HCT116 (cell line): ENCODE results near the gene DCP1B. TPM values are rescaled to one million over a fixed set of nuclear protein-coding genes. Genes with fewer than 3 reads are reported as not detected.

ENCODE experiments used
- ATAC-seq: fragments of 200-7000 bp; cut with Tn5 transposase; 2 replicates; pipeline ENCODE4 v1.9.1; 2020; ENCODE audit warnings: mild to moderate bottlenecking, moderate library complexity
- BruUV-seq: library from RNA; stranded (reverse); fragments of 400-500 nt; replicated peaks from 2 replicates; lab custom pipeline; 2021; lab: Mats Ljungman, UMichigan
- CTCF ChIA-PET: fragments of 300-600 bp; sonication (Branson Sonifier 250); formaldehyde crosslinking; loops from one replicate; lab custom pipeline; 2021; ENCODE audit warnings: antibody characterized with exemption; lab: Charles Lee
- POLR2A ChIA-PET: fragments of 300-600, 350-600 bp; sonication (Branson Sonifier 250); formaldehyde crosslinking; loops from one replicate; lab custom pipeline; 2021; ENCODE audit warnings: antibody characterized with exemption; lab: Charles Lee
- RAD21 ChIA-PET, 2 experiments: fragments of 300-600 bp; sonication (Branson Sonifier 250); formaldehyde crosslinking; loops; one replicate each; lab custom pipeline; 2023; ENCODE audit warnings: low total read pairs in 2 of 2; ENCODE audit not compliant: uncharacterized antibody in 2 of 2, unreplicated experiment in 2 of 2, low non-redundant PET in 1 of 2; lab: Charles Lee
- DNase-seq: peaks from one replicate; pipeline ENCODE4 v3.0.0-alpha.2; 2010; ENCODE audit warnings: low read depth, low spot score
- H2AFZ ChIP-seq: fragments of 200-600 bp; shearing (Covaris generic), sonication (generic); 2 replicates; pipeline ENCODE4 v1.6.1; 2017; ENCODE audit warnings: low read depth, mixed run types, mixed read lengths, antibody characterized with exemption, low read length; ENCODE audit not compliant: poor library complexity, severe bottlenecking
- H3K27ac ChIP-seq: 2 replicates; pipeline ENCODE4 v1.5.1; 2012; ENCODE audit warnings: low read depth, low read length
- H3K27me3 ChIP-seq: fragments of 200-600 bp; sonication (generic); 2 replicates; pipeline ENCODE4 v1.6.1; 2016; ENCODE audit warnings: mixed run types, low read length, mixed read lengths; ENCODE audit not compliant: insufficient read depth
- H3K36me3 ChIP-seq, 2 experiments: fragments of 200-500 bp in 1 of 2; fragments of 200-600 bp in 1 of 2; sonication (Bioruptor generic) in 1 of 2; sonication (generic) in 1 of 2; 2 replicates each; pipeline versions ENCODE4 v1.5.1 to v1.6.1; 2014 to 2016; ENCODE audit warnings: low read length in 2 of 2, inconsistent platforms in 1 of 2, mixed read lengths in 1 of 2, mixed run types in 1 of 2; ENCODE audit not compliant: insufficient read depth in 2 of 2, control insufficient read depth in 1 of 2
- H3K4me1 ChIP-seq, 2 experiments: fragments of 200-600 bp in 1 of 2; sonication (generic) in 1 of 2; 2 replicates each; pipeline versions ENCODE4 v1.5.1 to v1.6.1; 2012 to 2017; ENCODE audit warnings: low read length in 2 of 2, inconsistent platforms in 1 of 2, mild to moderate bottlenecking in 1 of 2, mixed read lengths in 1 of 2, mixed run types in 1 of 2, moderate library complexity in 1 of 2; ENCODE audit not compliant: insufficient read depth in 2 of 2, control insufficient read depth in 1 of 2
- H3K4me2 ChIP-seq: fragments of 200-600 bp; sonication (generic); 2 replicates; pipeline ENCODE4 v1.6.1; 2017; ENCODE audit warnings: mixed run types, low read length, mixed read lengths
- H3K4me3 ChIP-seq, 2 experiments: fragments of 200-600 bp in 1 of 2; sonication (generic) in 1 of 2; replicated peaks in 1 of 2; 2 replicates each; pipeline ENCODE4 v1.5.1; 2011 to 2016; ENCODE audit warnings: low read length in 2 of 2, control low read depth in 1 of 2, low read depth in 1 of 2, mild to moderate bottlenecking in 1 of 2, mixed read lengths in 1 of 2, mixed run types in 1 of 2
- H3K79me2 ChIP-seq: fragments of 200-600 bp; sonication (generic); 2 replicates; pipeline ENCODE4 v1.6.1; 2017; ENCODE audit warnings: mild to moderate bottlenecking, mixed run types, low read length, moderate library complexity, mixed read lengths; ENCODE audit not compliant: insufficient read depth
- H3K9ac ChIP-seq: fragments of 200-600 bp; sonication (generic); 2 replicates; pipeline ENCODE4 v1.6.1; 2016; ENCODE audit warnings: low read length, mixed read lengths
- H3K9me2 ChIP-seq: fragments of 200-600 bp; sonication (generic), shearing (Covaris generic); 2 replicates; pipeline ENCODE4 v1.6.1; 2017; ENCODE audit warnings: mixed run types, mild to moderate bottlenecking, moderate library complexity; ENCODE audit not compliant: insufficient read depth
- H3K9me3 ChIP-seq, 2 experiments: fragments of 200-500 bp in 1 of 2; fragments of 200-600 bp in 1 of 2; sonication (Bioruptor generic) in 1 of 2; sonication (generic) in 1 of 2; 2 replicates each; pipeline ENCODE4 v1.6.1; 2014 to 2017; ENCODE audit warnings: low read length in 2 of 2, mixed read lengths in 2 of 2, inconsistent platforms in 1 of 2, low read depth in 1 of 2, mild to moderate bottlenecking in 1 of 2, mixed run types in 1 of 2, moderate library complexity in 1 of 2; ENCODE audit not compliant: control insufficient read depth in 1 of 2, insufficient read depth in 1 of 2
- H4K20me1 ChIP-seq: fragments of 200-600 bp; sonication (generic), shearing (Covaris generic); 2 replicates; pipeline ENCODE4 v1.6.1; 2017; ENCODE audit warnings: mixed run types, mild to moderate bottlenecking, moderate library complexity; ENCODE audit not compliant: insufficient read depth
- CBX3 ChIP-seq: IDR thresholded peaks from 2 replicates; pipeline ENCODE4 v1.6.1; 2012; ENCODE audit warnings: low read depth
- CTCF ChIP-seq, 3 experiments: fragments of 200-600 bp in 1 of 3; sonication (generic) in 1 of 3; IDR thresholded peaks in 2 of 3; conservative IDR thresholded peaks in 1 of 3; 2 replicates each; pipeline ENCODE4 v1.5.1; 2012 to 2017; ENCODE audit warnings: low read depth in 2 of 3, low read length in 2 of 3, antibody characterized with exemption in 1 of 3, borderline replicate concordance in 1 of 3, control low read depth in 1 of 3, mild to moderate bottlenecking in 1 of 3, mixed read lengths in 1 of 3, mixed run types in 1 of 3, moderate library complexity in 1 of 3; ENCODE audit not compliant: insufficient read depth in 1 of 3
- EGR1 ChIP-seq: IDR thresholded peaks from 2 replicates; pipeline ENCODE4 v1.6.1; 2012; ENCODE audit warnings: low read depth
- EZH2 ChIP-seq: fragments of 200-600 bp; sonication (generic); IDR thresholded peaks from 2 replicates; pipeline ENCODE4 v1.6.1; 2017; ENCODE audit warnings: antibody characterized with exemption, mixed run types
- EZH2phosphoT487 ChIP-seq: fragments of 200-600 bp; IDR thresholded peaks from 2 replicates; pipeline ENCODE4 v1.6.1; 2018; ENCODE audit warnings: antibody characterized with exemption, borderline replicate concordance
- MAX ChIP-seq: IDR thresholded peaks from 2 replicates; pipeline ENCODE4 v1.6.1; 2012
- POLR2A ChIP-seq: IDR thresholded peaks from 2 replicates; pipeline ENCODE4 v1.7.0; 2011; ENCODE audit warnings: borderline replicate concordance; ENCODE audit not compliant: insufficient read depth, insufficient read length; ENCODE audit errors: extremely low read depth
- SIN3A ChIP-seq: IDR thresholded peaks from 2 replicates; pipeline ENCODE4 v1.6.1; 2012; ENCODE audit warnings: low read depth
- SP1 ChIP-seq: IDR thresholded peaks from 2 replicates; pipeline ENCODE4 v1.6.1; 2012; ENCODE audit warnings: low read depth
- TCF7L2 ChIP-seq: IDR thresholded peaks from 2 replicates; pipeline ENCODE4 v1.7.0; 2011; ENCODE audit warnings: borderline replicate concordance, inconsistent platforms; ENCODE audit not compliant: insufficient read depth, insufficient read length; ENCODE audit errors: extremely low read depth
- ZBTB33 ChIP-seq: IDR thresholded peaks from 2 replicates; pipeline ENCODE4 v1.6.1; 2011; ENCODE audit warnings: mild to moderate bottlenecking, low read length, moderate library complexity; ENCODE audit not compliant: insufficient replicate concordance; ENCODE audit errors: extremely low read depth
- ZFX ChIP-seq: fragments of 450-650 bp; IDR thresholded peaks from 2 replicates; pipeline ENCODE4 v1.6.1; 2017
- intact Hi-C: fragments of 100-400 bp; cut with micrococcal nuclease; formaldehyde crosslinking; loops from 2 replicates; pipeline ENCODE4 v1.10.0; 2022
- total RNA-seq: library from RNA; stranded (reverse); gene quantifications from one replicate; pipeline ENCODE4 v1.2.1, GENCODE V29; 2021; ENCODE audit not compliant: unreplicated experiment
- TF ChIP-seq, protein P1 (sequence below): IDR thresholded peaks from 2 replicates; pipeline ENCODE4 v1.6.1; 2012; ENCODE audit warnings: low read depth

DCP1B gene
- total RNA-seq, 1 experiment from 2014 or later, result 13.8 TPM

DNA sequence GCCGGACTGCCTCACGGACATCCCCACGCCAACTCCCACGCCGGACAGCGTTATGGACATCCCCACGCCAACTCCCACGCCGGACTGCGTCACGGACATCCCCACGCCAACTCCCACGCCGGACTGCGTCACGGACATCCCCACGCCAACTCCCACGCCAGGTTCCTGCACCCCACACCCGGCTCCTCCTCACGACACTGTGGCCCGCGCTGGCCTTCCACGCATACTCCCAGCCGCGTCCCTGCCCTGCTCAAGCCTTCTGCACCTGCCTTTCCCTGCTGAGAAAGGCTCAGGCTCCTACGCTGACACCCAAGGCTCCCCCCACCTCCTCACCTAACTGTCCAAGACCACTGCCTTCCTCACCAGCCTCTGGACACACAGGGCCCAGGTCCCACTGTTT lies 95.5 kb downstream of the DCP1B start:
- Histone ChIP-seq H3K4me2 (no peak overlapping the region), H3K79me2 (no peaks in the 10 kb centered on the region), H3K4me1 (peaks cover 0 to 7% of the 10 kb centered on the region in 2 experiments; a peak in 1 of 4 replicates), H3K4me3 (no peak overlapping the region), H4K20me1 (no peaks in the 10 kb centered on the region), H3K9ac (no peak overlapping the region), H3K36me3 (no peaks in the 10 kb centered on the region), H3K27me3 (no peaks in the 10 kb centered on the region), H2AFZ (no peak overlapping the region), H3K9me3 (peaks cover 10 to 12% of the 10 kb centered on the region in 2 experiments; a peak in 2 of 4 replicates), H3K9me2 (no peaks in the 10 kb centered on the region), H3K27ac (no peak overlapping the region)
- ATAC-seq, result no peak
- TF ChIP-seq CTCF (IDR thresholded peaks at IDR 0.05 in 2 of 3, conservative IDR thresholded peaks at IDR 0.05 in 1 of 3; ENCODE audit: borderline replicate concordance in 1 of 3, insufficient read depth in 1 of 3, low read depth in 2 of 3, low read length in 2 of 3) (no peak), POLR2A (no peak), SIN3A (no peak), EGR1 (no peak), EZH2 (no peak), ZBTB33 (no peak), TCF7L2 (no peak), EZH2phosphoT487 (no peak), SP1 (no peak), ZFX (no peak), CBX3 (no peak), MAX (no peak)
- TF ChIP-seq, protein P1, sequence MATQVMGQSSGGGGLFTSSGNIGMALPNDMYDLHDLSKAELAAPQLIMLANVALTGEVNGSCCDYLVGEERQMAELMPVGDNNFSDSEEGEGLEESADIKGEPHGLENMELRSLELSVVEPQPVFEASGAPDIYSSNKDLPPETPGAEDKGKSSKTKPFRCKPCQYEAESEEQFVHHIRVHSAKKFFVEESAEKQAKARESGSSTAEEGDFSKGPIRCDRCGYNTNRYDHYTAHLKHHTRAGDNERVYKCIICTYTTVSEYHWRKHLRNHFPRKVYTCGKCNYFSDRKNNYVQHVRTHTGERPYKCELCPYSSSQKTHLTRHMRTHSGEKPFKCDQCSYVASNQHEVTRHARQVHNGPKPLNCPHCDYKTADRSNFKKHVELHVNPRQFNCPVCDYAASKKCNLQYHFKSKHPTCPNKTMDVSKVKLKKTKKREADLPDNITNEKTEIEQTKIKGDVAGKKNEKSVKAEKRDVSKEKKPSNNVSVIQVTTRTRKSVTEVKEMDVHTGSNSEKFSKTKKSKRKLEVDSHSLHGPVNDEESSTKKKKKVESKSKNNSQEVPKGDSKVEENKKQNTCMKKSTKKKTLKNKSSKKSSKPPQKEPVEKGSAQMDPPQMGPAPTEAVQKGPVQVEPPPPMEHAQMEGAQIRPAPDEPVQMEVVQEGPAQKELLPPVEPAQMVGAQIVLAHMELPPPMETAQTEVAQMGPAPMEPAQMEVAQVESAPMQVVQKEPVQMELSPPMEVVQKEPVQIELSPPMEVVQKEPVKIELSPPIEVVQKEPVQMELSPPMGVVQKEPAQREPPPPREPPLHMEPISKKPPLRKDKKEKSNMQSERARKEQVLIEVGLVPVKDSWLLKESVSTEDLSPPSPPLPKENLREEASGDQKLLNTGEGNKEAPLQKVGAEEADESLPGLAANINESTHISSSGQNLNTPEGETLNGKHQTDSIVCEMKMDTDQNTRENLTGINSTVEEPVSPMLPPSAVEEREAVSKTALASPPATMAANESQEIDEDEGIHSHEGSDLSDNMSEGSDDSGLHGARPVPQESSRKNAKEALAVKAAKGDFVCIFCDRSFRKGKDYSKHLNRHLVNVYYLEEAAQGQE, result no peak
- RAD21 ChIA-PET, result no interaction called here
- DNase-seq, result no peak
- no TSS peak for BruUV-seq
- intact Hi-C loops, result no loop called here
- CTCF ChIA-PET, result no interaction called here
- POLR2A ChIA-PET, result no interaction called here
